Endometrium (tissue), 2 donors: Measurements from ENCODE around the gene ROR1.

Source experiments
- FAIRE-seq: peaks from 2 replicates; lab custom pipeline; 2012; peaks lifted over from hg19 to GRCh38; lab: Jason Lieb, UNC
- donor health status: control.
- donor health status: control.

Gene ROR1

GRCh38 chr1:63885899-63886298, 112.1 kb downstream of the ROR1 start:
- no peak for FAIRE-seq

DNA sequence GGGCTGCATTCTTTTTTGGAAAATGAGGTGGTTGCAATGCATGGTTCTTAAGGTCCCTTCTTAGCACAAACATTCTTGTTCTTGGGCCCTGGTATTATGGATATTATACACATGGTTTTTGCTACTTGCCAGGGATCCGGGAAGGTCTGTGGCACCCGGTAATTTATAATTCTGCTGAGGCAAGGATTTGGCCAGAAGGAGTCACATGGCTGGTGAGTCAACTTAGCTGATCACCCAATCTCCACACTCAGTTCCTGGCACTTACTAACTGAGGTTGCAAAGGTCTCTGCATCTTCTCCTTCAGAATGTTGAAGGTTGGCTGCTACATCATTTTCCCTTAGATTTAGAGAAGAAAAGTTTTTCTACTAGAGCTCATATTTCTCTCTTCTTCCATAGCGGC, 112.5 kb downstream of the ROR1 start:
- no peak for FAIRE-seq

DNA sequence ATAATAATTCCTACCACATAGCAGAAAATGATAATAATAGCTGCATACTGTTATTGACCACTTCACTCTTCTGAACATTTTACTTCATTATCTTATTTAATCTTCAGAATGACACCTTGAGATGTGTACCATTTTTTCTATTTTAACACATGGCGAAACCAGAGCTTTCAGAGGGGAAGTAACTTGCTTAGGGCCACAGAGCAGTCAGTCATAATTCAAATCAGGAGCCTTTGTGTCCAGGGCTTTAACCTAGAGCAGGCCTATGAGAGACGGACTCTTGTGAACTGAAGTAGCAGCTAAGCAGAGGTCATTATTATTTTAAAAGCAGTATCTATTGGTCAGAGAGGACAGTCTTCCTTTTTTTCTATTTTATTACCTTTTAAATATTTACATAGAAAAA, 114.0 kb downstream of the ROR1 start:
- no peak for FAIRE-seq

DNA sequence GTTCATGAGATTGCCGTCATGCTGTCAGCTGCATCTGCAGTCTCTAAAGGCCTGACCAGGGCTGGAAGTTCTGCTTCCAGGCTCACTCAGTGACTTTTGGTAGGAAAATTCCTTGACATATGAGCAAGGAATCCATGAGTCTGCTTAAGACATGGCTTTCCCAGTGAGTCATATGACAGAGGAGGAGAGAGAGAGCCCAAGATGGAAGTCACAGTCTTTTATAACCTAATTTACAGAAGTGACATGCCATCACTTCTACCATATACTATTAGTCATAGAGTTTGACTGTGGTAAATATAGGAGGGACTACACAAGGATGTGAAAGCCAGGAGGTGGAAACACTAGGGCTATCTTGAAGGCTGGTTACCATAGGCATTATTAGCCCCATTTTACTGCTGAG, 115.2 kb downstream of the ROR1 start:
- no peak for FAIRE-seq

- no peak for FAIRE-seq
These were observed 116.7 kb downstream of the ROR1 start for GRCh38 chr1:63890468-63890867.

DNA sequence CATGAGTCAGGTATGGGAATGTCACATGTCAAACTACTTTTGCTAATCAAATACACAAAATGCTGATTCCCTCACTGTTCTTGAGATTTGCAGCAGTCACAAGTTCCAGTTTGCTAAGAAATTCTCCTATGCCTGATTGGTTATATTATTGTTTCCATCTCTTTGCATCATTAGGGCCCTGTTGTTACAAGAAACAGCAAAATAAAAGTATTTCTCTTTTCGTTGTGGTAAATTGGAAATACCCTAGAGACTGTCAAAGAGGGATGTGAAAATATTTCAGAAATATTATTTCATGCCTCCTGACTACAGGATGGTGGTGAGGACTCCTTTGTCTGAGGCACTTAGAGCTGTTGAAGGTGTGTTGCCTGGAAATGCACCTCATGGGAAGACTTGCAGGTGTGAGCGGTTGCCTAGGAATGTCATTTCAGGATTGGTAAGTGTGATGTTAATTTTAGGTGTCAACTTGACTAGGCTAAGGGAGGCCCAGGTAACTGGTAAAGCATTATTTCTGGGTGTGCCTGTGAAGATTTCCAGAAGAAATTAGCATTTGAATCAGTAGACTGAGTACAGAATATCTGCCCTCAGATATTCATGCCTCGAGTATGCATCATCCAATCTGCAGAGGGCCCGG, 117.4 kb downstream of the ROR1 start:
- no peak for FAIRE-seq

GRCh38 chr1:63892632-63893395, 119.0 kb downstream of the ROR1 start:
- FAIRE-seq, result no peak

GRCh38 chr1:63893976-63894375, 120.2 kb downstream of the ROR1 start:
- no peak for FAIRE-seq

DNA sequence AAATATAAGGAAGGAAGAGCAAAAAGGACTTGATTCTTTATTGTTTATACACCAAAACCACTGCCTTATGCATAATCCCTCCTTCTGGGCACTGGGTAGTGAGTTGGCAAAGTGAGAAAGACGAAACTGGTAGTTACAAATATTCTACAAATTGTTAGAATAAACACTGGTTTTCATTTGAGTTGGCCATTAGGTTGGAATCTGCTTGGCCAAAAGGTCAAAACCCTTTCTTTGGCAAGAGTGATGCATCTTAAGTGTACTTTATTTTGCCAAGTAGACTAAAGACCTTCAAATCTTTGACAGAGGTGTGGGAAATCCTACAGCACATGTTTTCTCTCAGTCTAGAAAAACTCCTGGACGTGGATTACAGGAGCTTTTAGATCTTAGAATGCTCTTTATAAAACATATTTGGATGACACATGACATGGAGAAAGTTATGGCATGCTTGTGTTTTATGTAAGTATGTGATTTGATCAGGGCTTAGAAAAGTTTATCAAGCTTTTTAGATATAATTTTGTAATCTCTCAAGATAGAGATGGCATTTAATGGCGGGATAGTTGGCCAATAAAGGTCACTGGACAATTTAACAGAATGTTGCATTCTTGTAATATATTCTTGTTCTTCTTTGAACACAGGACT, 120.9 kb downstream of the ROR1 start:
- no peak for FAIRE-seq

DNA sequence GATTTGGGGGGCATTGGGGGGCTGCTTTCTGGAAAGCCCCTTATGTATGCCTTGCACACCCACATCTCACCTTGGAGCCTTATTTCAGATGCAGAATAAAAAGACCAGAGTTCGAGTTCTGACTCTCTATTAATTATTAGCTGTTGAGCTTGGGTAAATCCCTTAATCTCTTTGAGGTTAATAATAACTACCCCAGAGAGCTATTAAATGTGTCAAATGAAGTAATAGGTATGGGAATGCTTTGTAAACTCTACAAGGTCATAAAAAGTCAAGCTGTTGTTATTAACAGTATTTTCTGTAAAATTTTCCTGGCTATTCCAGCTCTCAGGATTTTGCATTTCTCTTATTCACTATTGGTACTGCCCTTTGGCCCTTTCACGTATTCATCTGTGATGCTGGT, 122.9 kb downstream of the ROR1 start:
- no peak for FAIRE-seq

- no peak for FAIRE-seq
These were observed 124.8 kb downstream of the ROR1 start for GRCh38 chr1:63898428-63899196.

DNA sequence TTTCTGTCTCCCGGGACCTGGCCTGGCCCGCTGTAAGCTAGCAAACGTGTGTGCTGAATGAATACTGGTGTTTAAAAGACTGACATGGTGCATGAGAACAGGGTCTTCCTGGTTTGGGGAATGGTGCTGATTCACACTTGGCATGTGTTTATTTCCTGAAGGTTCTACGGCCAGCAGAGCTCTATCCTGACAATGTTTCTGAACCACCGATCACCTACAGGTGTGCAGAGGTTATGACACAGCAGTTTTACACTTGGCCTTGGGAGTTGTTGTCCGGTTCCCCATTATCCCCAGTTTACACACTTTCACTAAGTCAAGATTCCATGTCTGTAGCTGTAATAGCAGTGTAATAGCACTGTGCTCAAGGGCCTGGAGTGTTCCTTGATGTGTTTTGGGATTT, 127.3 kb downstream of the ROR1 start:
- no peak for FAIRE-seq

DNA sequence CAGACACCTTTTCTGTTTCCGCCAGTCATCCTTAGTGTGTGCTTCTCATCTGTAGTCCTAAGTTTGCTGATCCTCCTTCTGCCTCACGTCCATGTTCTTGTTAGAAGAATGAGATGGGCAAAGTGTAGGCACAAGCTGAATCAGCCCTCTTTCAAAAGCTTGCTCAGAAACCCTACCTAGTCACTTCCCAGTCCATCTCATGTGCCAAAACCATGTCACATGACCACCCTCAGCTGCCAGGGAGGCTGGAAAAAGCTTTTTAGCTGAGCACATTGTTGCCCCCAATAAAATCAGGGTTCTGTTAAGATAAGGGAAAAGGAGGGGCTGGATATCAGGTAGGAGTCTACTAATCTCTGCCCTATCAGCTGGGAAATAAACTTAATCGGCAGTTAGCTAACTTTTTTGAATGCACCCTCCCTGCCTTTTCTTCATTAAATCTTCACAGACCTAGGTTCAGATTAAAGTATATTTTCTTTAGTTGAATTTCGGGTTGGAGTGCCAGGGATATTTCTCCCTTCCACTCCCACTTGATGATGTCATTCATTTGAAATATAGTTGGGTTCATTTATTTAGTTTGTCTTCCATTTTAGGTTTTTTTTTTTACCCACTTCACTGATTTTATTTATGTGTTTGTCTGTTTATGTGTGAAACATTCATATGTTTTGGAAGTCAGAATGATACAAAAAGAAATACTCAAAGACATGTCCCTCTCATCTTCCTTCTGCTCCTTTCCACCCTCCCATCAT, 129.2 kb downstream of the ROR1 start:
- FAIRE-seq, result no peak

- FAIRE-seq, result no peak
These were observed 130.3 kb downstream of the ROR1 start for GRCh38 chr1:63903947-63904610.

DNA sequence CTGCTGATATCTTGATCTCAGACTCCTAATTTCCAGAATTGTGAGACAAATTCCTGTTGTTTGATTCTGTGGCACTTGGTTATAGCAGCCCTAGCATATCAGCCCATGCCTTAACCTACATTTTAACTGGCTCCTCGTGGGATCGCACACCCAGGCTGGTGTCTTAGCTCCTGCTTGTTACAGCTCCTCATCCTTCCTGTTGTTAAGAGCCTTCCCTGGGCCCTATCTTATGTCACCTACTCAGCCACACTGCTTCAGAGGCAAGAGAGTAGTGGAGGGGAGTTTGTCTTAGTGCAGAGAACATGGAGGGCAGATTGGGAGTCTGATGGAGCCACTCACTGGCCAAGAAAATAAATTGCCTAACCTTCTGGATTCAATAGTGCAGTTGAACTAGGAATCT, 131.0 kb downstream of the ROR1 start:
- FAIRE-seq, result no peak

DNA sequence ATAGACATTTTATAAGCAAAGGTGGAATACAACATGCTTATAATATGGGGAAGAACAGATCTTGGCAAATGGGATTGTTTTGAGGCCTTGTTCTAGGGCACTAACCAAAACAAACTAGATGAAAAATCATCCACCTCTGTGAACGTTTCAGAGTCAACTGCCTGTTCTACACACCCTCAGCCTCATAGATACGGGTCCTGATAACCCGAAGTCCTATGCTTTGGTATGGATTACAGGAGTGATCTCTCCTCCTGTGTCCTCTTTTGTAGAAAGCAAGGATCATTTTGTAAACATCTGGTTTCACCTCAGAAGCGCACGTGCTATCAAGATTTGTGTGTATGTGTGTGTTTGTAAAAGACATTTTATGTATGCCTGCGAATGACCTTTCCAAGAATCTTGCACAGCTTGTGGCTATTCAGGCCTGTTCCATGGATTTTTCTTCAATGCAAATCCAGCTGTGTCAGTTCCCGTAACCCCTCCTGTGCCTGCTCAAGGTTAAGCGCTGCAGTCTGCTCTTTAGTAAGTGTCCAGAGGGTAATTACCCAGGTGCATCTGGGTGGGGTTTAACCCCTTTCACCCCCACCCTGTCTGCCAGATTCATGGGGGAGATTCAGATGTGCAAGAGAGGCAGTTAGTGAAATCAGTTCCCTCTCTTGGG, 132.4 kb downstream of the ROR1 start:
- FAIRE-seq, result no peak

GRCh38 chr1:63907051-63907450, 133.2 kb downstream of the ROR1 start:
- FAIRE-seq, result no peak

DNA sequence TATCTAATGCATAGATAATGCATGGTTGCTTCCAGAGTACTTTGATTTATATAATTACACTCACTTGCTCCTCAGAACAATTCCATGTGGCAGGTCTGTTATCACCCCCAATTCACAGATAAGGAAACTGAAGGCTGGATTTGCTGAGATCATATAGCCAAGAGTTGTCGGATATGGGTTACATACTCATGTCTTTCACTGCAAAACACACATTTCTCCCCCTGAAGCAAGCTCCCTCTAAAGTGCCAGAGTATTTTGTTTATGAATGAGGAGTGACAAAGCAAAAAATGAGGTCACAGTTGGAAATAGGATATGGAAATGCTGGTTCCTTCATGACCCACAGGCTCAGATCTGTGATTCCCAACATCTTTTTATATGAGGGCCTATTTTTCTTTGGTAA, 134.2 kb downstream of the ROR1 start:
- FAIRE-seq, result no peak

DNA sequence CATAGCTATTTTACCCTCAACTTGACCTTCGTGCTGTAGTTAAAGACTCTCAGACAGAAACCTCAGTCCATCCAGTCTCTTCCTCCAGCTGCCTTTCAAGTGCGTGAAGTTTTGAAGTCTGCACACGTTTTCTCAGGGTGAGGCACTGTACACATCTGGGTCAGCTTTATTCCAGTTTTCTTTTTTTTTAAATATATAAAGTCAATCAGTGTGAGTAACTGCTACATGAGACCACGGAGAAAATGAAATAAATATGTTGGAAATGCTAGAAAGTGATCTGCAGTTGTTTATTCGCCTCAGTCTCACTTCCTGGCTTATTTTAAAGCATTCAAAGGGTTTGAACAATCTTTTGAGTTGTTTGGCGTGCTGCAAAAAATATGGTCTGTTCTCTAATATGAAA, 135.7 kb downstream of the ROR1 start:
- no peak for FAIRE-seq

GRCh38 chr1:63911049-63911448, 137.2 kb downstream of the ROR1 start:
- FAIRE-seq, result no peak

- FAIRE-seq, result no peak
These were observed 138.8 kb downstream of the ROR1 start for GRCh38 chr1:63912643-63913042.
